Stimulated activated CD4-positive, alpha-beta T cell treated with anti-CD3 and anti-CD28 coated beads, Interleukin-1b, Interleukin-23, amount 100 ng/mL, for 1 hour (primary cell): ENCODE measurements around the gene METTL13.

Source experiments
- DNase-seq, 2 donors: peaks; one replicate each; pipeline ENCODE4 v3.0.0-alpha.2; 2020; ENCODE audit warnings: low read depth in 2 of 2

METTL13 gene

GRCh38 chr1:171803045-171803444, 21.6 kb downstream of the METTL13 start:
- DNase-seq: no peak

GRCh38 chr1:171803461-171804022, 22.1 kb downstream of the METTL13 start:
- no peak for DNase-seq

- no peak for DNase-seq
These were observed 24.1 kb downstream of the METTL13 start for GRCh38 chr1:171805395-171806115.

- DNase-seq: no peak
These were observed 26.1 kb downstream of the METTL13 start for GRCh38 chr1:171807556-171807955.

- no peak for DNase-seq
These were observed 28.4 kb downstream of the METTL13 start for GRCh38 chr1:171809834-171810233.

GRCh38 chr1:171811672-171812071, 30.2 kb downstream of the METTL13 start:
- no peak for DNase-seq

GRCh38 chr1:171814692-171815091, 33.2 kb downstream of the METTL13 start:
- no peak for DNase-seq

GRCh38 chr1:171816300-171816901, 34.9 kb downstream of the METTL13 start:
- no peak for DNase-seq

- DNase-seq: no peak
These were observed 36.2 kb downstream of the METTL13 start for GRCh38 chr1:171817511-171818265.

GRCh38 chr1:171819946-171820345, 38.5 kb downstream of the METTL13 start:
- DNase-seq: no peak

- DNase-seq: no peak
These were observed 45.5 kb downstream of the METTL13 start for GRCh38 chr1:171826973-171827372.

GRCh38 chr1:171828794-171829193, 47.3 kb downstream of the METTL13 start:
- no peak for DNase-seq

- DNase-seq: no peak
These were observed 51.8 kb downstream of the METTL13 start for GRCh38 chr1:171833091-171833825.

- DNase-seq: no peak
These were observed 53.4 kb downstream of the METTL13 start for GRCh38 chr1:171834821-171835220.

GRCh38 chr1:171835891-171836290, 54.4 kb downstream of the METTL13 start:
- no peak for DNase-seq

GRCh38 chr1:171841050-171841910, 59.8 kb downstream of the METTL13 start, which contains the start of gene DNM3:
Gene DNM3, plus strand, starts transcription at chr1:171841498. Its CDS starts 159 bp downstream, at chr1:171841657.
- DNase-seq: peak; percentile 53 to 64

- no peak for DNase-seq
These were observed 60.7 kb downstream of the METTL13 start for GRCh38 chr1:171841931-171842761.

GRCh38 chr1:171844381-171844780, 62.9 kb downstream of the METTL13 start:
- no peak for DNase-seq

- DNase-seq: no peak
These were observed 64.5 kb downstream of the METTL13 start for GRCh38 chr1:171845998-171846397.
